Keratinocyte (primary cell): ENCODE data around the gene TMCO4. TPM values are rescaled to one million over a fixed set of nuclear protein-coding genes. Genes with fewer than 3 reads are reported as not detected.
A peak's percentile ranks its signal among the peaks of the same experiment; 100 is the strongest.

Experiments
- DNase-seq: peaks from one replicate; pipeline ENCODE4 v3.0.0-alpha.2; 2011; ENCODE audit warnings: low read depth, missing footprints, low spot score
- FAIRE-seq: peaks from 2 replicates; lab custom pipeline; 2011; peaks lifted over from hg19 to GRCh38; lab: Jason Lieb, UNC
- H2AFZ ChIP-seq: 2 replicates; pipeline ENCODE4 v1.6.0; 2012; ENCODE audit warnings: low read length, control low read depth, inconsistent platforms; ENCODE audit not compliant: control insufficient read depth
- H3K27ac ChIP-seq: 2 replicates; pipeline ENCODE4 v1.5.1; 2011; ENCODE audit warnings: low read length; ENCODE audit not compliant: control insufficient read depth, insufficient read depth
- H3K27me3 ChIP-seq: 3 replicates; pipeline ENCODE4 v1.6.0; 2011; ENCODE audit warnings: low read length; ENCODE audit not compliant: control insufficient read depth, insufficient read depth; ENCODE audit errors: extremely low read depth
- H3K36me3 ChIP-seq, 2 experiments: 2 replicates in 1 of 2; 3 replicates in 1 of 2; pipeline ENCODE4 v1.5.1; 2011; ENCODE audit warnings: low read length in 2 of 2, mild to moderate bottlenecking in 1 of 2; ENCODE audit not compliant: control insufficient read depth in 2 of 2, insufficient read depth in 2 of 2; ENCODE audit errors: extremely low read depth in 1 of 2
- H3K4me1 ChIP-seq: 3 replicates; pipeline ENCODE4 v1.5.1; 2011; ENCODE audit warnings: low read length; ENCODE audit not compliant: control insufficient read depth, insufficient read depth; ENCODE audit errors: extremely low read depth
- H3K4me2 ChIP-seq: 3 replicates; pipeline ENCODE4 v1.6.0; 2011; ENCODE audit warnings: low read depth, low read length; ENCODE audit not compliant: control insufficient read depth, insufficient read depth; ENCODE audit errors: extremely low read depth
- H3K4me3 ChIP-seq, 3 experiments: fragments of 200-600 bp in 1 of 3; sonication (generic) in 1 of 3; 2 replicates in 2 of 3; 3 replicates in 1 of 3; pipeline ENCODE4 v1.5.1; 2011 to 2016; ENCODE audit warnings: low read length in 3 of 3, mild to moderate bottlenecking in 3 of 3, control low read depth in 2 of 3, inconsistent platforms in 1 of 3, low read depth in 1 of 3, mixed read lengths in 1 of 3, mixed run types in 1 of 3, moderate library complexity in 1 of 3; ENCODE audit not compliant: control insufficient read depth in 2 of 3, insufficient read depth in 2 of 3; ENCODE audit errors: extremely low read depth in 1 of 3
- H3K79me2 ChIP-seq: 2 replicates; pipeline ENCODE4 v1.6.0; 2012; ENCODE audit warnings: low read length; ENCODE audit not compliant: control insufficient read depth, insufficient read depth
- H3K9ac ChIP-seq: 3 replicates; pipeline ENCODE4 v1.6.0; 2011; ENCODE audit warnings: low read length; ENCODE audit not compliant: control insufficient read depth, insufficient read depth; ENCODE audit errors: extremely low read depth
- H3K9me1 ChIP-seq: 3 replicates; pipeline ENCODE4 v1.6.0; 2011; ENCODE audit warnings: low read length; ENCODE audit not compliant: control insufficient read depth, insufficient read depth; ENCODE audit errors: extremely low read depth
- H3K9me3 ChIP-seq: 2 replicates; pipeline ENCODE4 v1.5.1; 2012; ENCODE audit warnings: low read depth, low read length; ENCODE audit not compliant: control insufficient read depth
- H4K20me1 ChIP-seq: 3 replicates; pipeline ENCODE4 v1.6.0; 2011; ENCODE audit warnings: low read length; ENCODE audit not compliant: control insufficient read depth, insufficient read depth; ENCODE audit errors: extremely low read depth
- EZH2 ChIP-seq: IDR thresholded peaks from one replicate; pipeline ENCODE4 v1.6.1; 2012; ENCODE audit warnings: inconsistent platforms, mild to moderate bottlenecking, low read length, moderate library complexity
- dilution Hi-C: fragments of 300-500 bp; cut with MboI; formaldehyde crosslinking; loops from one replicate; pipeline ENCODE4 v1.7.0; 2020; ENCODE audit warnings: low sequenced_read_pairs; ENCODE audit not compliant: extremely low pct_ligation_motif_present
- polyA plus RNA-seq, 5 experiments: library from polyadenylated mRNA; depleted of rRNA in 3 of 5; stranded (reverse) in 3 of 5; stranded (forward) in 1 of 5; unstranded in 1 of 5; fragments of >200 nt; gene quantifications; 1 replicate in 1 of 5; 2 replicates in 3 of 5; 3 replicates in 1 of 5; pipeline versions ENCODE4 v1.2.1 to v1.2.3, GENCODE V29; 2011 to 2012; ENCODE audit warnings: missing spikeins in 2 of 5, low read depth in 1 of 5, low replicate concordance in 1 of 5
- TF ChIP-seq, protein P1 (sequence below), 3 experiments: IDR thresholded peaks in 1 of 3; conservative IDR thresholded peaks in 1 of 3; optimal IDR thresholded peaks in 1 of 3; 2 replicates in 2 of 3; 3 replicates in 1 of 3; pipeline versions ENCODE3 to v1.5.1; 2011; ENCODE audit warnings: low read length in 3 of 3, mild to moderate bottlenecking in 3 of 3, moderate library complexity in 2 of 3, control low read depth in 1 of 3, inconsistent platforms in 1 of 3; ENCODE audit not compliant: insufficient read depth in 2 of 3; ENCODE audit errors: extremely low read depth in 1 of 3

The TMCO4 gene
- polyA plus RNA-seq, 1 donor (not counting 4 experiments of a cell fraction or from before 2014, with no cell fraction given): 1.2 TPM

DNA sequence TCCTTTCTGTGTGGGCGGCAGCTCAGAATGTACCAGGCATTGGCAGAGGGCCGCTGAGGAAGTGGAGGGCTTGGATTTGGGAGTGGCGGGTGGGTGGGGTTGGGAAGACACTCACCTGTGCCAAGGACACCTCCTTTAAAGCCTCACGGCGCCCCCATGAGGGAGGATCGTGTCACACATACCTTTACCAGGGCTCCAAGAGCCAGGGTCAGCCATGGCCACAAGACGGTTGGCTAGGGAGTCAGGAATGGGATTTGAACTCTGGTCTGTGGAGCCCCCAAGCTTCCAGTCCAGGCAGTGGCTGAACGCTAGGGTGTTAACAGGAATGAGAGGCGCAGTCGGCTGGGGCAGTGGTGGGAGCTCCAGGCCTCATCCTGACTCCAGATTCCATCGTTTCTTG lies 151.0 kb downstream of the TMCO4 start:
- no peak for DNase-seq
- dilution Hi-C loops: loop anchor here (25.0 kb wide), 1 partner anchor 211 kb away; no protein-coding TSS in a partner anchor
- Histone ChIP-seq H2AFZ (no peak overlapping the region), H3K9me3 (no peaks in the 10 kb centered on the region), H3K4me2 (peak overlapping the region; percentile 85), H3K36me3 (peaks cover 0 to 3% of the 10 kb centered on the region in 2 experiments), H3K27me3 (no peaks in the 10 kb centered on the region), H3K9ac (no peak overlapping the region), H3K4me1 (peaks cover 57% of the 10 kb centered on the region), H3K9me1 (peaks cover 6% of the 10 kb centered on the region), H3K79me2 (peaks cover 67% of the 10 kb centered on the region), H4K20me1 (no peaks in the 10 kb centered on the region), H3K27ac (peak overlapping the region; percentile 41), H3K4me3 (no peak overlapping the region)
- TF ChIP-seq, protein P1, sequence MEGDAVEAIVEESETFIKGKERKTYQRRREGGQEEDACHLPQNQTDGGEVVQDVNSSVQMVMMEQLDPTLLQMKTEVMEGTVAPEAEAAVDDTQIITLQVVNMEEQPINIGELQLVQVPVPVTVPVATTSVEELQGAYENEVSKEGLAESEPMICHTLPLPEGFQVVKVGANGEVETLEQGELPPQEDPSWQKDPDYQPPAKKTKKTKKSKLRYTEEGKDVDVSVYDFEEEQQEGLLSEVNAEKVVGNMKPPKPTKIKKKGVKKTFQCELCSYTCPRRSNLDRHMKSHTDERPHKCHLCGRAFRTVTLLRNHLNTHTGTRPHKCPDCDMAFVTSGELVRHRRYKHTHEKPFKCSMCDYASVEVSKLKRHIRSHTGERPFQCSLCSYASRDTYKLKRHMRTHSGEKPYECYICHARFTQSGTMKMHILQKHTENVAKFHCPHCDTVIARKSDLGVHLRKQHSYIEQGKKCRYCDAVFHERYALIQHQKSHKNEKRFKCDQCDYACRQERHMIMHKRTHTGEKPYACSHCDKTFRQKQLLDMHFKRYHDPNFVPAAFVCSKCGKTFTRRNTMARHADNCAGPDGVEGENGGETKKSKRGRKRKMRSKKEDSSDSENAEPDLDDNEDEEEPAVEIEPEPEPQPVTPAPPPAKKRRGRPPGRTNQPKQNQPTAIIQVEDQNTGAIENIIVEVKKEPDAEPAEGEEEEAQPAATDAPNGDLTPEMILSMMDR (optimal IDR thresholded peaks at IDR 0.05 in 1 of 3, IDR thresholded peaks at IDR 0.05 in 1 of 3, conservative IDR thresholded peaks at IDR 0.05 in 1 of 3; ENCODE audit: extremely low read depth in 1 of 3, insufficient read depth in 2 of 3, low read length in 3 of 3): peak; percentile 42 to 75 (median 60)
- no peak for TF ChIP-seq EZH2
- peak; percentile 74 for FAIRE-seq

DNA sequence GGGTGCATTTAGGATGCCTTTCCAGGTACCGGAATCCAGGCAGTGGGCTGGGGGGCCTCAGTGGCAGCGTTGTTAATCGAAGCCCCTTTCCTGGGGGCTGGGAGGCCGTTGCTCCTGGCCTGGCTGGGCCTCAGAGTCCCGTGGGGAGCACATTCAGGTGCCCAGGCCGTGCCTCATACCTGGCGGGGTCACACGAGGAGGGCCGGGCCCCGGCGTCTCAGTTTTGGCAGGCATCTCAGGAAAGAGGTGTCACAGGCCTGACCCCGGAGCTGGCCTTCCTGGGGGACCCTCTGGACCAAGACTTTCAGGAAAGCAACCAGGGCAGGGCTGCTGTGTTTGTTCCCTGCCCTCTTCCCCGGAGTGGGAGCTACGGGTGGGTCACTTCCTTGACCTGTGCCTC lies 151.5 kb downstream of the TMCO4 start:
- Histone ChIP-seq H3K79me2 (peaks cover 63% of the 10 kb centered on the region), H3K4me2 (peak overlapping the region; percentile 85), H4K20me1 (no peaks in the 10 kb centered on the region), H3K27me3 (no peaks in the 10 kb centered on the region), H3K36me3 (peaks cover 0 to 3% of the 10 kb centered on the region in 2 experiments), H3K27ac (peak overlapping the region; percentile 41), H3K4me3 (peak overlapping the region in 2 of 3 experiments; percentile 26 to 35), H2AFZ (no peak overlapping the region), H3K9me1 (peaks cover 6% of the 10 kb centered on the region), H3K4me1 (peaks cover 59% of the 10 kb centered on the region), H3K9me3 (no peaks in the 10 kb centered on the region), H3K9ac (no peak overlapping the region)
- dilution Hi-C loops: loop anchor here (25.0 kb wide), 1 partner anchor 211 kb away; no protein-coding TSS in a partner anchor
- no peak for TF ChIP-seq EZH2
- TF ChIP-seq, protein P1 (optimal IDR thresholded peaks at IDR 0.05 in 1 of 3, IDR thresholded peaks at IDR 0.05 in 1 of 3, conservative IDR thresholded peaks at IDR 0.05 in 1 of 3; ENCODE audit: extremely low read depth in 1 of 3, insufficient read depth in 2 of 3, low read length in 3 of 3): no peak
- FAIRE-seq: no peak
- no peak for DNase-seq
